CD14-positive monocyte (primary cell): ENCODE measurements around the gene STK33. TPM values are rescaled to one million over a fixed set of nuclear protein-coding genes. Genes with fewer than 3 reads are reported as not detected.

ENCODE experiments used
- DNase-seq, 3 donors: peaks; one replicate each; pipeline ENCODE4 v3.0.0-alpha.2; 2011 to 2022
- H2AFZ ChIP-seq: 2 replicates; pipeline ENCODE4 v1.6.0; 2012; ENCODE audit warnings: mild to moderate bottlenecking, low read depth, low read length, inconsistent platforms; ENCODE audit not compliant: insufficient read depth, poor library complexity, severe bottlenecking
- H3K27ac ChIP-seq, 2 donors: 1 replicate in 1 of 2; 2 replicates in 1 of 2; pipeline ENCODE4 v1.5.1; 2012 to 2013; ENCODE audit warnings: low read length in 2 of 2, control low read depth in 1 of 2, inconsistent platforms in 1 of 2, low read depth in 1 of 2, mild to moderate bottlenecking in 1 of 2
- H3K27me3 ChIP-seq, 2 donors: one replicate each; pipeline versions ENCODE4 v1.6.0 to v1.6.1; 2011 to 2013; ENCODE audit warnings: low read length in 2 of 2; ENCODE audit not compliant: control insufficient read depth in 2 of 2, insufficient read depth in 2 of 2
- H3K36me3 ChIP-seq, 2 donors: replicated peaks in 1 of 2; 1 replicate in 1 of 2; 2 replicates in 1 of 2; pipeline versions ENCODE4 v1.5.1 to v1.6.1; 2012 to 2013; ENCODE audit warnings: low read length in 2 of 2, control low read depth in 1 of 2, inconsistent platforms in 1 of 2, mild to moderate bottlenecking in 1 of 2; ENCODE audit not compliant: insufficient read depth in 2 of 2, control insufficient read depth in 1 of 2
- H3K4me1 ChIP-seq, 2 donors: 1 replicate in 1 of 2; 2 replicates in 1 of 2; pipeline versions ENCODE4 v1.5.1 to v1.6.1; 2012 to 2013; ENCODE audit warnings: low read length in 2 of 2, control low read depth in 1 of 2, inconsistent platforms in 1 of 2, mild to moderate bottlenecking in 1 of 2, moderate library complexity in 1 of 2; ENCODE audit not compliant: insufficient read depth in 2 of 2, control insufficient read depth in 1 of 2
- H3K4me2 ChIP-seq: replicated peaks from 2 replicates; pipeline ENCODE3; 2012; ENCODE audit warnings: low read length, moderate library complexity, mild to moderate bottlenecking; ENCODE audit not compliant: poor library complexity, severe bottlenecking; ENCODE audit errors: extremely low read depth
- H3K4me3 ChIP-seq, 3 experiments: fragments of 200-600 bp in 1 of 3; sonication (generic) in 1 of 3; replicated peaks in 1 of 3; 1 replicate in 2 of 3; 2 replicates in 1 of 3; pipeline ENCODE4 v1.5.1; 2011 to 2013; ENCODE audit warnings: low read length in 3 of 3, mild to moderate bottlenecking in 3 of 3, control low read depth in 2 of 3, low read depth in 2 of 3, inconsistent platforms in 1 of 3, moderate library complexity in 1 of 3
- H3K79me2 ChIP-seq: 2 replicates; pipeline ENCODE4 v1.6.0; 2012; ENCODE audit warnings: mild to moderate bottlenecking, control low read depth, inconsistent platforms, low read length, moderate library complexity; ENCODE audit not compliant: insufficient read depth
- H3K9ac ChIP-seq: 2 replicates; pipeline ENCODE4 v1.6.0; 2017; ENCODE audit warnings: low read length, mild to moderate bottlenecking; ENCODE audit not compliant: insufficient read depth, poor library complexity, severe bottlenecking
- H3K9me3 ChIP-seq, 2 donors: replicated peaks in 1 of 2; 1 replicate in 1 of 2; 2 replicates in 1 of 2; pipeline versions ENCODE4 v1.5.1 to v1.6.1; 2012 to 2013; ENCODE audit warnings: low read length in 2 of 2, control low read depth in 1 of 2; ENCODE audit not compliant: control insufficient read depth in 1 of 2, insufficient read depth in 1 of 2
- H4K20me1 ChIP-seq: 2 replicates; pipeline ENCODE4 v1.6.0; 2012; ENCODE audit warnings: mild to moderate bottlenecking, low read length, control low read depth, moderate library complexity; ENCODE audit not compliant: insufficient read depth
- H3K27ac Mint-ChIP-seq, 7 donors: one replicate each; pipeline ENCODE4 v1.8.0; 2020; ENCODE audit warnings: mild to moderate bottlenecking in 7 of 7, mixed read lengths in 7 of 7, moderate library complexity in 6 of 7, inconsistent platforms in 2 of 7
- H3K27me3 Mint-ChIP-seq, 3 donors: one replicate each; pipeline ENCODE4 v1.8.0; 2021 to 2022; ENCODE audit warnings: low read depth in 3 of 3, mild to moderate bottlenecking in 3 of 3, mixed read lengths in 3 of 3, moderate library complexity in 3 of 3, inconsistent platforms in 1 of 3
- H3K36me3 Mint-ChIP-seq, 2 donors: one replicate each; pipeline ENCODE4 v1.8.0; 2020; ENCODE audit warnings: mixed read lengths in 2 of 2, inconsistent platforms in 1 of 2, mild to moderate bottlenecking in 1 of 2
- H3K4me1 Mint-ChIP-seq: one replicate; pipeline ENCODE4 v1.8.0; 2020; ENCODE audit warnings: mild to moderate bottlenecking, mixed read lengths
- H3K4me3 Mint-ChIP-seq, 2 donors: one replicate each; pipeline ENCODE4 v1.8.0; 2020; ENCODE audit warnings: mild to moderate bottlenecking in 2 of 2, mixed read lengths in 2 of 2, moderate library complexity in 1 of 2
- H3K9me3 Mint-ChIP-seq, 7 donors: one replicate each; pipeline ENCODE4 v1.8.0; 2020 to 2022; ENCODE audit warnings: mixed read lengths in 7 of 7, mild to moderate bottlenecking in 6 of 7, moderate library complexity in 6 of 7, inconsistent platforms in 2 of 7
- WGBS: methylation state at CpG from one replicate; pipeline ENCODE4 v1.1.5; 2013; ENCODE audit warnings: missing lambda C conversion rate; ENCODE audit not compliant: insufficient coverage; 5-methylcytosine and 5-hydroxymethylcytosine counted together
- intact Hi-C, 2 donors: fragments of 100-400 bp; cut with micrococcal nuclease; formaldehyde crosslinking; loops; one replicate each; pipeline versions ENCODE4 v1.15.0 to v1.15.1; 2023
- polyA plus RNA-seq, 3 donors: library from polyadenylated mRNA; depleted of rRNA in 1 of 3; unstranded in 2 of 3; stranded (reverse) in 1 of 3; fragments of 300-500 nt in 2 of 3; fragments of >200 nt in 1 of 3; fragmentation: Illumina TruSeq in 2 of 3; gene quantifications; 1 replicate in 2 of 3; 2 replicates in 1 of 3; pipeline ENCODE4 v1.2.3, GENCODE V29; 2012 to 2021
- TF ChIP-seq, protein P1 (sequence below): fragments of 200-600 bp; IDR thresholded peaks from one replicate; pipeline ENCODE4 v1.8.0; 2022; ENCODE audit warnings: antibody characterized with exemption, mild to moderate bottlenecking

STK33 gene
- polyA plus RNA-seq, 3 donors: not detected

- Histone ChIP-seq H3K79me2 (no peaks in the 10 kb centered on the region), H3K4me2 (no peak overlapping the region), H3K27ac (no peak overlapping the region), H2AFZ (no peak overlapping the region), H3K4me1 (no peaks in the 10 kb centered on the region), H3K4me3 (no peak overlapping the region), H3K36me3 (no peaks in the 10 kb centered on the region), H3K9ac (no peak overlapping the region), H3K27me3 (no peaks in the 10 kb centered on the region), H4K20me1 (no peaks in the 10 kb centered on the region), H3K9me3 (no peaks in the 10 kb centered on the region)
- Mint-ChIP-seq H3K4me1 (peaks cover 4% of the 10 kb centered on the region), H3K36me3 (no peaks in the 10 kb centered on the region), H3K4me3 (no peak overlapping the region), H3K27me3 (peaks cover 0 to 3% (median 0%) of the 10 kb centered on the region in 3 donors), H3K27ac (no peak overlapping the region), H3K9me3 (no peaks in the 10 kb centered on the region)
- 100% methylated on average over 1 of the region's 3 CpGs for WGBS
- TF ChIP-seq, protein P1, sequence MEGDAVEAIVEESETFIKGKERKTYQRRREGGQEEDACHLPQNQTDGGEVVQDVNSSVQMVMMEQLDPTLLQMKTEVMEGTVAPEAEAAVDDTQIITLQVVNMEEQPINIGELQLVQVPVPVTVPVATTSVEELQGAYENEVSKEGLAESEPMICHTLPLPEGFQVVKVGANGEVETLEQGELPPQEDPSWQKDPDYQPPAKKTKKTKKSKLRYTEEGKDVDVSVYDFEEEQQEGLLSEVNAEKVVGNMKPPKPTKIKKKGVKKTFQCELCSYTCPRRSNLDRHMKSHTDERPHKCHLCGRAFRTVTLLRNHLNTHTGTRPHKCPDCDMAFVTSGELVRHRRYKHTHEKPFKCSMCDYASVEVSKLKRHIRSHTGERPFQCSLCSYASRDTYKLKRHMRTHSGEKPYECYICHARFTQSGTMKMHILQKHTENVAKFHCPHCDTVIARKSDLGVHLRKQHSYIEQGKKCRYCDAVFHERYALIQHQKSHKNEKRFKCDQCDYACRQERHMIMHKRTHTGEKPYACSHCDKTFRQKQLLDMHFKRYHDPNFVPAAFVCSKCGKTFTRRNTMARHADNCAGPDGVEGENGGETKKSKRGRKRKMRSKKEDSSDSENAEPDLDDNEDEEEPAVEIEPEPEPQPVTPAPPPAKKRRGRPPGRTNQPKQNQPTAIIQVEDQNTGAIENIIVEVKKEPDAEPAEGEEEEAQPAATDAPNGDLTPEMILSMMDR: no peak
- no peak for DNase-seq
- intact Hi-C loops: no loop called here
Observed at GRCh38 chr11:8383627-8384026, 210.4 kb downstream of the STK33 start.

DNA sequence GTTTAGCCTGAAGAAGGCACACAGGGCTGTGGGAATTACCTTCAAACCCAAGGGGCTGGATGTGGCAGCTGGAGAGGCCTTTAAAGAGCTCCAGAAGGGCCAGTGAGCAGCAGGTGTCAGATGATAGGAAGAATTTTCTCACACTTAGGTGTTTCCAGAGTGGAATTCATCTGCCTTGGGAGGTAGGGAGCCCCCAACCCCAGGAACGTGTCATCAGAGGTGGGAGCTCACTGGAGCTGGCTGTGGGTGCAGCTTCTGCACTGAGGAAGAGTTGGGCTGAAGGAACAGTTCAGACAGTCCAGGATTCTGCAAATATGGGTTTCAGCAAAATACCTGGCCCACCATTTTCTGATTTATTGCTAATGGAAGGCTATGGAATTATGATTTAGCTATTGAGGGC, 210.8 kb downstream of the STK33 start:
- H3K27me3 ChIP-seq: no peaks in the 10 kb centered on the region
- no peaks in the 10 kb centered on the region for H3K36me3 ChIP-seq
- peaks cover 0 to 5% (median 0%) of the 10 kb centered on the region in 3 donors for H3K27me3 Mint-ChIP-seq
- H3K4me2 ChIP-seq: no peak overlapping the region
- peaks cover 0 to 1% (median 0%) of the 10 kb centered on the region in 7 donors for H3K9me3 Mint-ChIP-seq
- no peaks in the 10 kb centered on the region for H3K9me3 ChIP-seq
- H3K36me3 Mint-ChIP-seq: no peaks in the 10 kb centered on the region
- H3K4me1 Mint-ChIP-seq: peaks cover 4% of the 10 kb centered on the region
- intact Hi-C loops: no loop called here
- no peak overlapping the region for H2AFZ ChIP-seq
- H3K4me3 Mint-ChIP-seq: no peak overlapping the region
- no peaks in the 10 kb centered on the region for H3K4me1 ChIP-seq
- 50% methylated on average over 1 of the region's 1 CpG for WGBS
- no peak overlapping the region for H3K4me3 ChIP-seq
- no peak overlapping the region for H3K27ac ChIP-seq
- no peak overlapping the region for H3K9ac ChIP-seq
- no peak for DNase-seq
- TF ChIP-seq, protein P1: no peak
- no peaks in the 10 kb centered on the region for H3K79me2 ChIP-seq
- no peaks in the 10 kb centered on the region for H4K20me1 ChIP-seq
- H3K27ac Mint-ChIP-seq: no peak overlapping the region
